ENCODE data around the gene ZNF211. TPM values are rescaled to one million over a fixed set of nuclear protein-coding genes. Genes with fewer than 3 reads are reported as not detected.

ZNF211 gene
- total RNA-seq, 1 experiment from 2014 or later: 10.1 TPM

DNA sequence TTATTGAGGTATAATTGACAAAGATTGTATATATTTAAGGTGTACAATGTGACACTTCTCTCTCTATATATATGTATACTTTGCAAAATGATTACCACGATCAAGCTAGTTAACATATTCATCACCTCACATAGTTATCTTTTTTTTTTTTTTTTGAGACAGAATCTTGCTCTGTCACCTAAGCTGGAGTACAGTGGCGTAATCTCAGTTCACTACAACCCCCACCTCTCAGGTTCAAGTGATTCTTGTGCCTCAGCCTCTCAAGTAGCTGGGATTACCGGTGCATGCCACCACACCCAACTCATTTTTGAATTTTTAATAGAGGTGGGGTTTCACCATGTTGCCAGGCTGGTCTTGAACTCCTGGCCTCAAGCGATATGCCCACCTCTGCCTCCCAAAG lies 39.5 kb downstream of the ZNF211 start:
- Histone ChIP-seq H3K36me3 (ENCODE audit: low read depth, low read length) (no peaks in the 10 kb centered on the region), H3F3A (ENCODE audit: low read length, unreplicated experiment) (no peaks in the 10 kb centered on the region), H3K4me1 (ENCODE audit: insufficient read depth, low read length) (no peaks in the 10 kb centered on the region), H2AFZ (ENCODE audit: low read length) (no peak overlapping the region), H3K27ac (ENCODE audit: low read length) (no peak overlapping the region), H3K4me3 (ENCODE audit: low read length) (no peak overlapping the region), H3K9me3 (ENCODE audit: low read length) (peaks cover 13% of the 10 kb centered on the region), H3K9ac (ENCODE audit: low read length) (no peak overlapping the region), H3K27me3 (ENCODE audit: low read length) (no peaks in the 10 kb centered on the region), H4K20me1 (ENCODE audit: low read length) (no peaks in the 10 kb centered on the region), H3K4me2 (ENCODE audit: low read length) (no peak overlapping the region), H3K9me2 (replicated peaks; ENCODE audit: low read length) (no peaks in the 10 kb centered on the region), H3K79me2 (ENCODE audit: low read length) (no peaks in the 10 kb centered on the region)
- POLR2A ChIA-PET (ENCODE audit: unreplicated experiment): interaction anchor here (0.7 kb wide), 1 partner anchor 1069 kb away, joined by 3 read pairs; no protein-coding TSS in a partner anchor
- BruUV-seq (replicated peaks): no TSS peak
- DNase-seq (no peak), ATAC-seq (no peak)
- CTCF ChIA-PET: no interaction called here
- intact Hi-C loops (cut with micrococcal nuclease): no loop called here
- no peak for TF ChIP-seq EZH2 (IDR thresholded peaks at IDR 0.05; ENCODE audit: low read length, unreplicated experiment)
- TF ChIP-seq, protein P1, sequence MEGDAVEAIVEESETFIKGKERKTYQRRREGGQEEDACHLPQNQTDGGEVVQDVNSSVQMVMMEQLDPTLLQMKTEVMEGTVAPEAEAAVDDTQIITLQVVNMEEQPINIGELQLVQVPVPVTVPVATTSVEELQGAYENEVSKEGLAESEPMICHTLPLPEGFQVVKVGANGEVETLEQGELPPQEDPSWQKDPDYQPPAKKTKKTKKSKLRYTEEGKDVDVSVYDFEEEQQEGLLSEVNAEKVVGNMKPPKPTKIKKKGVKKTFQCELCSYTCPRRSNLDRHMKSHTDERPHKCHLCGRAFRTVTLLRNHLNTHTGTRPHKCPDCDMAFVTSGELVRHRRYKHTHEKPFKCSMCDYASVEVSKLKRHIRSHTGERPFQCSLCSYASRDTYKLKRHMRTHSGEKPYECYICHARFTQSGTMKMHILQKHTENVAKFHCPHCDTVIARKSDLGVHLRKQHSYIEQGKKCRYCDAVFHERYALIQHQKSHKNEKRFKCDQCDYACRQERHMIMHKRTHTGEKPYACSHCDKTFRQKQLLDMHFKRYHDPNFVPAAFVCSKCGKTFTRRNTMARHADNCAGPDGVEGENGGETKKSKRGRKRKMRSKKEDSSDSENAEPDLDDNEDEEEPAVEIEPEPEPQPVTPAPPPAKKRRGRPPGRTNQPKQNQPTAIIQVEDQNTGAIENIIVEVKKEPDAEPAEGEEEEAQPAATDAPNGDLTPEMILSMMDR (conservative IDR thresholded peaks at IDR 0.05; ENCODE audit: low read depth, low read length): no peak
- TF ChIP-seq EZH2phosphoT487 (IDR thresholded peaks at IDR 0.05; ENCODE audit: borderline replicate concordance, low read length): no peak

DNA sequence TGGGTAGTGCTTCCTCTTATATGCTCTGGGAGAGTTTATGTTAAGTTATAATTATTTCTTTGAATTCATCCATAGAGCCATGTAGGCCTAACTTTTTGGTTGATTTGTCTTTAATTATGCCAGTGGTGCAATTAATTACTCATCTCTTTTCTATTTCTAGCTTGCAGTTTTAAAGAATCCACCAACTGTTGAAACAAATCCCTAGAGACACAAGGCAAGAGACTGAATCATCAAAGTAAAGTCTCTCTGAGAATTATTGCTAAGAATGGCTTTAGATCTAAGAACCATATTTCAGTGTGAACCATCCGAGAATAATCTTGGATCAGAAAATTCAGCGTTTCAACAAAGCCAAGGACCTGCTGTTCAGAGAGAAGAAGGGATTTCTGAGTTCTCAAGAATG lies 42.9 kb downstream of the ZNF211 start:
- POLR2A ChIA-PET (ENCODE audit: unreplicated experiment): no interaction called here
- BruUV-seq (replicated peaks): no TSS peak
- H3K9me3 ChIP-seq (ENCODE audit: low read length): peaks cover 23% of the 10 kb centered on the region

DNA sequence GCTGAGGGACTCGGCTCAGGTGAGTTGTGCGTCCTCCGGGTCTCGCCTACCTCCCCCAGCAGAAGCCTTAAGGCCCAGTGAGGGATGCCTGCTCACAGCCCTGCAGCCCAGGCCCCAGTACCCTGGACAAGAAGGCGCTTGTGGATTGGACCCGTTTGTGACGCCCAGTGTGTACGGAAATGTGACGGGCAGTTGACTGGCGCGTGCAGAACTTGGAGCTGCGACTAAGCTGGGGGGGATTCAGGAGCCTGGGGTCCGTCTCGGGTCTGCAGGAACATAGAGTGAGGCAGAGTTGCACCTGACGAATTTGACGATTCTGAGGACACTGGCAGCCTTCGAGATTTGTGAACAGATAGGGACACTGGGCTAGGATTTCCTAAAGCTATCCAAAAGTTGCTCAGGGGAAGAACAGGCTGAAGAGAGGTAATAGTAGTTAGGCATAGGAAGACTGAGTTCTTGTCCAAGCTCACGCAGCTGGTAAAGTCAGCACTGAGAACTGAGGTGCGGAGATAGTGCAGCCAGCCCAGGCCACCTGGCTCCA lies 49.3 kb downstream of the ZNF211 start:
- BruUV-seq (replicated peaks): TSS peak; percentile 61
- intact Hi-C loops (cut with micrococcal nuclease): no loop called here
- H3K27me3 ChIP-seq (ENCODE audit: low read length): no peaks in the 10 kb centered on the region
- H3K9ac ChIP-seq (ENCODE audit: low read length): peak overlapping the region; percentile 88
- peaks cover 48% of the 10 kb centered on the region for H3K36me3 ChIP-seq (ENCODE audit: low read depth, low read length)
- H3K4me2 ChIP-seq (ENCODE audit: low read length): peak overlapping the region; percentile 89
- no peaks in the 10 kb centered on the region for H4K20me1 ChIP-seq (ENCODE audit: low read length)
- H3K4me3 ChIP-seq (ENCODE audit: low read length): peak overlapping the region; percentile 83
- CTCF ChIA-PET: no interaction called here
- POLR2A ChIA-PET (ENCODE audit: unreplicated experiment): interaction anchor here (0.6 kb wide), 2 partner anchors 34 to 49 kb away, joined by 3 to 5 read pairs; no protein-coding TSS in a partner anchor
- TF ChIP-seq, protein P1 (conservative IDR thresholded peaks at IDR 0.05; ENCODE audit: low read depth, low read length): no peak
- no peak for TF ChIP-seq EZH2 (IDR thresholded peaks at IDR 0.05; ENCODE audit: low read length, unreplicated experiment)
- no peak for TF ChIP-seq EZH2phosphoT487 (IDR thresholded peaks at IDR 0.05; ENCODE audit: borderline replicate concordance, low read length)
- H3K9me3 ChIP-seq (ENCODE audit: low read length): peaks cover 60% of the 10 kb centered on the region
- no peaks in the 10 kb centered on the region for H3F3A ChIP-seq (ENCODE audit: low read length, unreplicated experiment)
- peak overlapping the region; percentile 35; the same call in 1 of the 2 replicates for H3K27ac ChIP-seq (ENCODE audit: low read length)
- ATAC-seq (no peak; the same call in 1 of the 2 replicates), DNase-seq (no peak)
- H3K9me2 ChIP-seq (replicated peaks; ENCODE audit: low read length): no peaks in the 10 kb centered on the region
- 0 out of 2 replicates have a peak, but pooled peaks cover 8% of the 10 kb centered on the region for H3K4me1 ChIP-seq (ENCODE audit: insufficient read depth, low read length)
- H2AFZ ChIP-seq (ENCODE audit: low read length): peak overlapping the region; percentile 88
- H3K79me2 ChIP-seq (ENCODE audit: low read length): peaks cover 55% of the 10 kb centered on the region

More for the DNA sequence above, 42.9 kb downstream of the ZNF211 start:
- H3K9ac ChIP-seq (ENCODE audit: low read length): no peak overlapping the region
- no peaks in the 10 kb centered on the region for H3K4me1 ChIP-seq (ENCODE audit: insufficient read depth, low read length)
- ATAC-seq (no peak), DNase-seq (no peak)
- H3K27ac ChIP-seq (ENCODE audit: low read length): no peak overlapping the region
- TF ChIP-seq EZH2 (IDR thresholded peaks at IDR 0.05; ENCODE audit: low read length, unreplicated experiment) (no peak), EZH2phosphoT487 (IDR thresholded peaks at IDR 0.05; ENCODE audit: borderline replicate concordance, low read length) (no peak)
- TF ChIP-seq, protein P1 (conservative IDR thresholded peaks at IDR 0.05; ENCODE audit: low read depth, low read length): no peak
- no peak overlapping the region for H3K4me2 ChIP-seq (ENCODE audit: low read length)
- intact Hi-C loops (cut with micrococcal nuclease): no loop called here
- H3K36me3 ChIP-seq (ENCODE audit: low read depth, low read length): no peaks in the 10 kb centered on the region; the same call in 1 of the 2 replicates
- H3K79me2 ChIP-seq (ENCODE audit: low read length): no peaks in the 10 kb centered on the region
- H2AFZ ChIP-seq (ENCODE audit: low read length): no peak overlapping the region
- H4K20me1 ChIP-seq (ENCODE audit: low read length): no peaks in the 10 kb centered on the region
- no peaks in the 10 kb centered on the region for H3F3A ChIP-seq (ENCODE audit: low read length, unreplicated experiment)
- no peak overlapping the region for H3K4me3 ChIP-seq (ENCODE audit: low read length)
- H3K27me3 ChIP-seq (ENCODE audit: low read length): no peaks in the 10 kb centered on the region
- CTCF ChIA-PET: no interaction called here
- no peaks in the 10 kb centered on the region for H3K9me2 ChIP-seq (replicated peaks; ENCODE audit: low read length)

Measured in PC-3 (cell line).